OCI-LY1 (cell line): ENCODE measurements around the gene NTSR1.

ENCODE experiments used
- CTCF ChIP-seq: fragments of 200-600 bp; sonication (generic), shearing (Covaris generic); IDR thresholded peaks from 2 replicates; pipeline ENCODE4 v1.5.1; 2017; ENCODE audit warnings: mild to moderate bottlenecking, antibody characterized with exemption, low read length, moderate library complexity, mixed read lengths
- EZH2 ChIP-seq: fragments of 200-600 bp; sonication (generic), shearing (Covaris generic); IDR thresholded peaks from 2 replicates; pipeline ENCODE4 v1.8.0; 2017; ENCODE audit warnings: borderline replicate concordance, mixed run types, mild to moderate bottlenecking, antibody characterized with exemption, low read length, moderate library complexity, mixed read lengths

DNA sequence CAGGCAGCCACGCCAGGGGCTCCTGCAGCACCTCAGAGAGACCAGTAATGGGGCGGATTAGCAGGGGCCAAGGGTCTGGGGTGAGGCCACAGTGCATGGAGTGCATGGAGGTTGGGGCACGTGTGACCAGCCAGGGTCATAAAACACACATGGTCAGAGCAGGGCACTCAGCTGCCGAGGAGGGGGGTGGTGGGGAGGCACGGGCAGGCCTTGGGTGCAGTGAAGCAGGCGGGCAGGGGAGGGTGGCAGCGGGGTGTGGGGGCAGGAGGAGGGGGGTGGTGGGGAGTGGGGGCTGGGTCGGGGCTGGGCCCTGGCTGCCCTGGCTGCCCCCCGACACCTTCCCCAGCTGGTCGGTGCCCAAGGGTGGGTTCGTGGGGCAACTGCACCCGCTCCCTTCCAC, 23.7 kb upstream of the NTSR1 start:
- no peak for TF ChIP-seq CTCF
- no peak for TF ChIP-seq EZH2
